ENCODE results near the gene CYB5RL.

Gene CYB5RL

DNA sequence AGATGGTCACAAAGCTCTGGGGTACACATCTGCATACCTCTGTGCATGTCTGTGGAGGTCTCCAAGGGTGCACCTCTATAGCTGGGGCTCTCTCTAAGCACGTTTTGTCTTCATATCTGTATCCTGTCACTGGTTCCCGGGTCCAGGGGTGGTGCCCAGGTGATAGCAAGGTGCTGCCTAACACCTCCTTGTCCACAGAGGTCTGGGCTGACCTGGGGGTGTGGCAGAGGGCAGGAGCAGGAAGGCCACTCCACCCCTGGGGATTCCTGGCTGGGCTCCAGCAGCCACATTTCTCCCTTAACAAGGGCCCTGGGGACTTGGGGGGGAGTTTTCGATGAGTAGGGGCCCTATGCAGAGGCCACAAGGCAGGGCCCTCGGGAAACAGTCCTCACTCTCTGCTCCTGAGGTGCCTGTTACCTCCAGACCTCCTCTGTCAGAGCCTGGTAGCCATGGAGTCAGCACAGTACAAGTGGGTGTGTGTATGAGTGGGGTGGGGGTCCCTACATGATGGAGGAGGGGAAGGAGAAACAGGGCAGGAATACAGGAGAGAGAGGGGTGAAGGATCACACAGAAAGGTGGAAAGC lies 40.0 kb downstream of the CYB5RL start:
- DNase-seq (ENCODE audit: low read depth, low spot score) = no peak

- DNase-seq (ENCODE audit: low read depth, low spot score) = peak; percentile 71
Measured at GRCh38 chr1:54158071-54158470, 41.8 kb downstream of the CYB5RL start.

- no peak for DNase-seq (ENCODE audit: low read depth, low spot score)
Measured at GRCh38 chr1:54157401-54157800, 42.4 kb downstream of the CYB5RL start.

GRCh38 chr1:54156986-54157385 lies 42.8 kb downstream of the CYB5RL start:
- no peak for DNase-seq (ENCODE audit: low read depth, low spot score)

GRCh38 chr1:54156201-54156600 lies 43.6 kb downstream of the CYB5RL start:
- no peak for DNase-seq (ENCODE audit: low read depth, low spot score)

DNA sequence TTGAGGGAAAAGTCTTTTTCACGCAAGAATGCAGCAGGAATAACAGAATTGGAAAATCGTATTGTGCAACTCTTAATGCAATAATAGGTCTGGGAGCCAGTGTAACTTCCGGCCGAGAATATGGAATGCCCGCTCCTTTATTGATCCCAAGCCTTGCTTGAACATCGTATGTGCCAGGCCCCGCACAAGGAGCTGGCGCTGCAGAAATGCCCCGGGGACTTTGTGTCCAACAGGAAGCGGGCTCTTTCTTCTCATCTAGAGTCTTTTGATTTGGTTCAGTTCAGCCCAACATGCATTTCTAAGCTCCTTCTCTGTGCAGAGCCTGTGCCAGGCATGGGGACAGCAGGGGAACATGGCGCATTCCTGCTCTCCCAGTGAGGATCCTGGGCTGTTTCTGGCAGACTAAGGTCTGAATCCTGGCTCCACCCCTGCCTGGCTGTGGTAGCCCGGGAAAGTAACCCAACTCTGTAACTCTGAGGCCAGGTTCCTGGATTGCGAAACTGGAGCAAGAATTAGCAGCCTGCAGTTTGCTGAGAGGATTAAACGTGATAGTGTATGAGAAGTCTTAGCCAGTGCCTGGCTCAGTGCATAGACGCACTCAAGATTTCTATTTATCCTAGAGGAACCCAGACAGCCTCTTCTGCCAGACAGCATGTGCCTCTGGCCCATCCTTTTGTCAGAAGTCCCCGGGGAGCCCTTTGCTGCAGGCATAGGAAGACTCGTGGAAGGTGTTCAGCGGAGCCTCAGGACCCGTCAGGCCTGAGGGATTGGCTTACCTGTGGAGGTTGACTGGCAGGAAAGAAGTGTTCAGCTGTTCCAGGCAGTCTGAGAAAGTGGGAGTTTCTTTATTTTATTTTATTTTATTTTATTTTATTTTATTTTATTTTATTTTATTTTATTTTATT lies 46.0 kb downstream of the CYB5RL start:
- DNase-seq (ENCODE audit: low read depth, low spot score) = peak; percentile 70

DNA sequence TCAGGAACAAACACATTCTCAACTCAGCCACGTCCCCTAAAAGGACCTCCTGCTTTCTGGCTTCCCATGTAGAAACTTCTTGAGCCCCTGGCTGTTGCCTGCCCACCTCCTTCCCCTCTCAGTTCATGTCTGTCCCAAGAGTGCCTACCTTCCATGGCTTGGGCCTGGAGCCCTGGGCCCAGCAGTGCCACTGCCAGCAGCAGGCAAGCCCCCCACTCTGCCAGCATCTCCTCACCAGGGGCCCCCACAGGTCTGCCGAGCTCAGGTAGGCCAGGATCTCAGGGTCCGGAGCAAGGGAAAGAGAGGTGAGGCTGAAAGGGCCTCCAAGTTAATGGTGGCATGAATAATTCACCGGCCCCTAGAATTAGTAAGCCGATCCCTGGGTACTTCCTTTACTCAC lies 47.1 kb downstream of the CYB5RL start, which contains the start of gene CDCP2:
CDCP2 (minus strand) TSS at position 305 of the 400 bp plus-strand sequence; CDS start at position 227, 78 bp downstream.
- no peak for DNase-seq (ENCODE audit: low read depth, low spot score)

GRCh38 chr1:54151013-54151412 lies 48.8 kb downstream of the CYB5RL start:
- no peak for DNase-seq (ENCODE audit: low read depth, low spot score)

Measured in astrocyte of the hippocampus (primary cell).